Erythroblast (primary cell): ENCODE results near the gene VRK2.

Experiments
- GATA1 ChIP-seq: IDR thresholded peaks from 2 replicates; pipeline ENCODE4 v1.6.1; 2011; ENCODE audit warnings: low read depth, mild to moderate bottlenecking, control low read depth, low read length, moderate library complexity
- POLR2A ChIP-seq: IDR thresholded peaks from 2 replicates; pipeline ENCODE4 v1.6.1; 2011; ENCODE audit warnings: mild to moderate bottlenecking, low read length

DNA sequence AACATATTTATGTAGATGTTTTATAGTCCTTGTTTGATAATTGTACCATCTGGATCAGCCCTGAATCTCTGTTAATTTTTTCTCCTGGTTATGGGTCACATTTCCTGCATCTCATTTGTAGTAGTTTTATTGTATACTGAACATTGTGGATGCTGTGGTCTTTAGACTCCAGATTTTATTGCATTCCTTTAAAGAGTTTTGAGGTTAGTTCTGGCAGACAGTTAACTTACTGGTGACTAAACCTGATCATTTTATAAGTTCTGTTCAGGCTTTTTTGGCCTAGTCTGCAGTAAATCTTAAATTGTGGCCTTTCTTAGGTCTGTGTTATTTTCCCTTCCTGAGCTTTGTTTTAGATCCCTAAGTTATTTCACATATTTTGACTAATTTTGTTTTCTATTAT lies 110.2 kb downstream of the VRK2 start:
- TF ChIP-seq POLR2A (no peak), GATA1 (no peak)
